GM13977 (cell line): ENCODE data around the gene AKAP13.

Experiments used
- DNase-seq: peaks from one replicate; pipeline ENCODE4 v3.0.0; 2012; ENCODE audit warnings: low spot score
- in situ Hi-C: fragments of 300-500 bp; cut with MboI; formaldehyde crosslinking; loops from one replicate; pipeline ENCODE4 v1.12.0; 2022; ENCODE audit warnings: low sequenced_read_pairs, low pct_unique_long_range_greater_than_20kb, mixed read lengths, inconsistent platforms; ENCODE audit not compliant: unreplicated experiment
- TF ChIP-seq, protein P1 (sequence below): IDR thresholded peaks from 2 replicates; pipeline ENCODE4 v1.5.1; 2012; ENCODE audit warnings: mild to moderate bottlenecking, control low read depth; ENCODE audit not compliant: insufficient read depth; ENCODE audit errors: extremely low read depth, missing control alignments

AKAP13 gene

DNA sequence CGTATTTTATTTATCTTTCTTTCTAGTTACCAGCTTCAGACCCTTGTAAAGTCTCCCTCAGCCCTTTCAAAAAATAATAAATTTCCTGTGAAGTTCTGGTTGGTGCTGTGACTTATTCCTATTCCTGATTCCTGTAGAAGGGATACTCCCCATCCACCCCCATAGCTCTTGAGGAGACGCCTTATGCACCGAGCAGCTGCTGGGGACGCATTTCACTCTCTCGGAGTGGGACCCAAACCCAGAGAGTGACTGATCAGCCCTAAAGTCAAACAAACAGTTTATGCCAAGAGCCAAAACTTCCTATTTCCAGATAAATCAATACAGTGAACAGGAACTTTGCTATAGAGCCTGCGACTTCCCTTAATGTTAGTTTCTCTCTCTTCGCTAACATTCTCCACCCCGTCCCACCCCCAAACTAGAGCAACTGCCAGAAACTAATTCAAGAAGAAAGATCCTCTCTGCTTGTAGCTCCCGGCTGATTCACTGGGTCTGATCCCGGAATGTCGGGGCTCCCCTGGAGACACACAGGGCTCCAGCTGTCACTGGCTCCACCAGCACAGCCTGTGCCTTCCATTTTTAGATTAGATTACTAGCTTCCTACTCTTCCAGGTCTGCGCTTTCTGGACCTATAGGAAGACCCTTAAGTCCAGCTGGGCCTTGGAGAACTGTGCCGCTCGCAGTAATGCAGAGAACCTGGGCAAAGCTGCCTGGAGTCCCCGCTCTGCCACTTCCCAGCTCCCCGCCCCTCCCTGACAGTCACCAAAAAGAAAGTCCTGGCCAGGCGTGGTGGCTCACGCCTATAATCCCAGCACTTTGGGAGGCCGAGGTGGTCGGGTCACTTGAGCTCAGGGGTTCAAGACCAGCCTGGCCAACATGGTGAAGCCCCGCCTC is 369.1 kb downstream of the AKAP13 start:
- TF ChIP-seq, protein P1, sequence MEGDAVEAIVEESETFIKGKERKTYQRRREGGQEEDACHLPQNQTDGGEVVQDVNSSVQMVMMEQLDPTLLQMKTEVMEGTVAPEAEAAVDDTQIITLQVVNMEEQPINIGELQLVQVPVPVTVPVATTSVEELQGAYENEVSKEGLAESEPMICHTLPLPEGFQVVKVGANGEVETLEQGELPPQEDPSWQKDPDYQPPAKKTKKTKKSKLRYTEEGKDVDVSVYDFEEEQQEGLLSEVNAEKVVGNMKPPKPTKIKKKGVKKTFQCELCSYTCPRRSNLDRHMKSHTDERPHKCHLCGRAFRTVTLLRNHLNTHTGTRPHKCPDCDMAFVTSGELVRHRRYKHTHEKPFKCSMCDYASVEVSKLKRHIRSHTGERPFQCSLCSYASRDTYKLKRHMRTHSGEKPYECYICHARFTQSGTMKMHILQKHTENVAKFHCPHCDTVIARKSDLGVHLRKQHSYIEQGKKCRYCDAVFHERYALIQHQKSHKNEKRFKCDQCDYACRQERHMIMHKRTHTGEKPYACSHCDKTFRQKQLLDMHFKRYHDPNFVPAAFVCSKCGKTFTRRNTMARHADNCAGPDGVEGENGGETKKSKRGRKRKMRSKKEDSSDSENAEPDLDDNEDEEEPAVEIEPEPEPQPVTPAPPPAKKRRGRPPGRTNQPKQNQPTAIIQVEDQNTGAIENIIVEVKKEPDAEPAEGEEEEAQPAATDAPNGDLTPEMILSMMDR, result no peak
- no peak for DNase-seq
- in situ Hi-C loops, result no loop called here

DNA sequence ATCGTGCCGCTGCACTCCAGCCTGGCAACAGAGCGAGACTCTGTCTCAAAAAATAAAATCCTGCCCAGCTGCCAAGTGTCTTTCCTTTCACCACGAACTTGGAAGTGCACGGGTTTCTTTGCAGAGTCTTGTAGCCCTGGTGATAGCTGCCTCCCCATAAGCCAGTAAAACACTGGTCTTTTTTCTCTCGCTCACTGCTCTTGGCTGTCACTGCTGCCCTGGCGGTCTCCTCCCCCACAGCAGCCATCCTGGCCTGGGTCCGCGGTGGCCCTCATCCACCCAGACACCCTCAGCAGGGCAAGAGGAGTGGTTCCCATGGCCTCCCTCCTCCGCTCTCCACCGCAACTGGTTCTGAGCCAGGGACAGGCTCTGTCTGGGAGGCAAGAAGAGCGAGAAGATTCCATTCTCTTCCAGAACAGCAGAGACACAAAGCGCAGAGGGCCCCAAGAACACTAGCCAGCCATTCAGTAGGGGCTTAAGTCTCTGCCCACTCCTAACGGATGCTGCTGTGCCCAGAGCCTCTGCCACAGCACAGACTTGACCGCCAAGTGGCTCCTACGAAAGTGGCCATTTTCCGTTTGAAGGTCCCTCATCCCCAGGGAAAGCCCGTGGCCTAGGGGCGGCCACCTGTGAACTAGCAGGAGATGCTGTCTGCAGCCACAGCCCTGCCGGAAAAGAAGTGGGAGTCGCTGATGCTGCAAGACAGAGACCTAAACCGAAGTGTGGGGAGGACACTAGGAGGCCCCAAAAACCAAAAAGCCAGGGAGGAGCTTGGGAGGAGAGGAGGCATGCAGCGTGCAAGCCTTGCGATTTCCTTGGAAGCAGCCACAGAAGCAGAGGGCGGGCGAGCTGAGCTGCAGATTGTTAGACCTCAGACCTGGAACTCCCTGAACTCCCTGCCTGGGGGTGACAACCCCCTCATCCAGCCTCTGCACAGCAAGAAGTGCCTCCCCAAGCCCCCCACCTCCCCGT is 370.2 kb downstream of the AKAP13 start:
- in situ Hi-C loops, result no loop called here
- TF ChIP-seq, protein P1, result no peak

DNA sequence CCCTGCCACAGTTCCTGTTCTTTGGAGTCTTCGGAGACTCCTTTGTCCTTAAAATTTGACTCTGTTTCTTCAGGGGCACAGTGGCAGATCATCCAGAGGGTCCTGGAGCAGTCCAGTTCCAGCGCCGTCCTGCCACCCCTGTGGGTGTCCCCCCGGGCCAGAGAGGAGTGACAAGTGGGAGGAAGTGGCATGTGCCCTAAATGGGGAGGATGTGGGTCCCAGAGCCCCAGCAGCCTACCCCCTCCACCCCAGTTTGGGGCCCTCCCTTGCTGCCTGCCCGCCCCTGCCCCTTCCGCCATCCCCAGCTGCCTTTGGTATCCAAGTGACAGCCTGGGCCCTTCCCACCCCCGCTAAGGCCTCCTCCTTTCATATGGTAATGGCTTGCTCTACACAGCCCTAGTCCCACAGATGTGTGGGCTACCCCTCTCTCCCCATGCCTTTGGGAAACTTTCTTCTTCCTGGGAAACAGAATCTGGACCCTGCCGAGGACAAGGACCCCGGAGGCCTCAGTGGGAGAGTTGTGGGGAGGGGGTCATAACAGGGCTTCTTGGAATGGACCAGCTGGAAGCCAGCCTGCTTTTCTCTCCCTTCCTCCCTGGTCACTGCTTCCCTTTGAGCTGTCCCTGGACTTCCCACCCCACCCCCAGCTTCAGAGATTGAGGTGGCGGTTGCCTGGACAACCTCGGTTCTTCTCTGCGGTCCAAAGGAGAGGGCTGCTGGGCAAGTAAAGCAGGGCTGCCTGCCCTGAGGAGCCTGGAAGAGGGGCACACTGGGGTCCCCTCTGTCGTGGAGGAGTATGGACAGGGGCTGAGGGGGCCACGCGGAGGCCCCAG is 371.1 kb downstream of the AKAP13 start:
- DNase-seq, result no peak
- TF ChIP-seq, protein P1, result no peak
- in situ Hi-C loops, result no loop called here

More for the DNA sequence above, 370.2 kb downstream of the AKAP13 start:
- DNase-seq, result no peak

DNA sequence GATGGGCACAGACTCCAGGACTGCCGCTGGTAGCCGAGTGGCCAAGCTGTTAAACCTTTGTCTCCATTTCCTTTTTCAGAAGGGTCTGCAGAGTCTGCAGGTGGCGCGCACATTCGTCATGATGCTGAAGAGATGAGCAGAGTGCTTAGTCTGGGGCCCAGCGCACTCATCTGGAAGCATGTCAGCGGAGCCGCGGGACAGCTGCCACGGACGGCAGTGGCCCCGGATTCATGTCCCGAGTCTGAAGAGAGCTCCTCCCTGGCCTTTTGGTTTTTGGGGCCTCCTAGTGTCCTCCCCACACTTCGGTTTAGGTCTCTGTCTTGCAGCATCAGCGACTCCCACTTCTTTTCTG is 371.7 kb downstream of the AKAP13 start:
- no peak for DNase-seq
- in situ Hi-C loops, result no loop called here
- TF ChIP-seq, protein P1, result no peak

DNA sequence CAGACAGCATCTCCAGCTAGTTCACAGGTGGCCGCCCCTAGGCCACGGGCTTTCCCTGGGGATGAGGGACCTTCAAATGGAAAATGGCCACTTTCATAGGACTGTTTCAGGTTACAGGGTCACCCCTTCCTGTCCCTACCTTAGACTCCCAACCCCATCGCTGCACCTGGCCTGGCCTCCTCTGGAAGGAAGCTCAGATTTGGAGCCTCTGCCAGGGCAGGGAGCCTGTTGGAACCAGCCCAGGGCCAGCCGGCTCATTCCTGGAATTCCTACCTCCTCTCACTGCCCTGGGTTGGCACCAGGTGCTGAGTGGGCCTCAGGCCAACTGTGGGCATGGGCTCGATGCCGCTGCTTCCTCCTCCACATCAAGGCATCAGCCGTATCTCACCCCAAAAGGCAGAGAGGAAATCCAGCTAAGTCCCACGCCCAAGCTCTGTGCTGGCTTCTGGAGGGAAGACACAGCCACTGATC is 372.1 kb downstream of the AKAP13 start:
- in situ Hi-C loops, result no loop called here
- TF ChIP-seq, protein P1, result no peak
- no peak for DNase-seq

DNA sequence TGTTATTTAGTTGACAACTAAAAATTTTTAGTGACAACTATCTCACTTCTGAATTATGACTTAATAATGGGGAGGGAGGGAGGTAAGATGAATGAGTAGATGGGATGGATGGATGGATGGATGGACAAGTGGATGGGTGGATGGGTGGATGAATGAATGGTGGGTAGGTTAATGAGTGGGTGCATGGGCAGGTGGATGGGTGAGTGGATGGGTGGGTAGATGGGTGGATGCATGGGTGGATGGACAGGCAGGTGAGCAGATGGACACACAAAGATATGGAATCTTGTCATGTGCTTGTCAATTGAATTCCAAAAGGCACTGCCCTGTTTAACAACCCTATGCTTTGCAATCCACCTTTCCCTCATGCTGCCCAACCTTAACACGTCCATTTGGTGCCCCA is 372.9 kb downstream of the AKAP13 start:
- in situ Hi-C loops, result no loop called here
- no peak for DNase-seq
- TF ChIP-seq, protein P1, result no peak
